Loucy (cell line): Measurements from ENCODE around the gene FSTL4.

Source experiments
- CTCF ChIP-seq: fragments of 200-600 bp; sonication (generic); conservative IDR thresholded peaks from 2 replicates; pipeline ENCODE4 v1.5.1; 2014; ENCODE audit warnings: mild to moderate bottlenecking, antibody characterized with exemption, low read length
- EZH2phosphoT487 ChIP-seq: fragments of 200-600 bp; IDR thresholded peaks from 2 replicates; pipeline ENCODE4 v1.6.1; 2018; ENCODE audit warnings: antibody characterized with exemption, mild to moderate bottlenecking, moderate library complexity, borderline replicate concordance

GRCh38 chr5:133420440-133421301 lies 191.7 kb downstream of the FSTL4 start:
- TF ChIP-seq CTCF (no peak), EZH2phosphoT487 (no peak)
